Neural cell (in vitro differentiated cells): ENCODE results near the gene TPRX1. TPM values are rescaled to one million over a fixed set of nuclear protein-coding genes. Genes with fewer than 3 reads are reported as not detected.
A peak's percentile ranks its signal among the peaks of the same experiment; 100 is the strongest.

ENCODE experiments used
- H2AFZ ChIP-seq: fragments of 200-600, 300-800 bp; sonication (generic), shearing (Covaris generic); 2 replicates; pipeline ENCODE4 v1.6.0; 2014; ENCODE audit warnings: low read depth, mild to moderate bottlenecking, antibody characterized with exemption, low read length, moderate library complexity
- H3F3A ChIP-seq: fragments of 200-600 bp; shearing (Covaris generic); 2 replicates; pipeline ENCODE4 v1.6.1; 2016; ENCODE audit warnings: mild to moderate bottlenecking, moderate library complexity, mixed read lengths, antibody characterized with exemption, low read length; ENCODE audit not compliant: insufficient read depth, poor library complexity, severe bottlenecking
- H3K27ac ChIP-seq: fragments of 200-600, 300-800 bp; sonication (generic), shearing (Covaris generic); 2 replicates; pipeline ENCODE4 v1.5.1; 2014; ENCODE audit warnings: mild to moderate bottlenecking, low read length, moderate library complexity
- H3K27me3 ChIP-seq: fragments of 300-800, 200-600 bp; sonication (generic), shearing (Covaris generic); 2 replicates; pipeline ENCODE4 v1.6.0; 2014; ENCODE audit warnings: mild to moderate bottlenecking, low read depth, low read length, moderate library complexity; ENCODE audit not compliant: insufficient read depth
- H3K36me3 ChIP-seq: fragments of 300-800, 200-600 bp; sonication (generic), shearing (Covaris generic); 2 replicates; pipeline ENCODE4 v1.5.1; 2014; ENCODE audit warnings: mild to moderate bottlenecking, antibody characterized with exemption, low read length, moderate library complexity; ENCODE audit not compliant: insufficient read depth
- H3K4me2 ChIP-seq: fragments of 300-800, 200-600 bp; sonication (generic), shearing (Covaris generic); 2 replicates; pipeline ENCODE4 v1.6.0; 2014; ENCODE audit warnings: mild to moderate bottlenecking, low read length
- H3K4me3 ChIP-seq: fragments of 300-800, 200-600 bp; sonication (generic), shearing (Covaris generic); 2 replicates; pipeline ENCODE4 v1.5.1; 2014; ENCODE audit warnings: mild to moderate bottlenecking, low read length, moderate library complexity
- H3K79me2 ChIP-seq: fragments of 200-600 bp; shearing (Covaris generic); replicated peaks from 2 replicates; pipeline ENCODE4 v1.6.0; 2014; ENCODE audit warnings: mild to moderate bottlenecking, low read length, moderate library complexity; ENCODE audit not compliant: insufficient read depth
- H3K9ac ChIP-seq: fragments of 300-800, 200-600 bp; sonication (generic), shearing (Covaris generic); 2 replicates; pipeline ENCODE4 v1.6.1; 2016; ENCODE audit warnings: mild to moderate bottlenecking, low read length, mixed read lengths
- H3K9me2 ChIP-seq: fragments of 200-600 bp; shearing (Covaris generic); 2 replicates; pipeline ENCODE4 v1.6.1; 2016; ENCODE audit warnings: mild to moderate bottlenecking, low read length, mixed read lengths; ENCODE audit not compliant: insufficient read depth
- H3K9me3 ChIP-seq: fragments of 200-600, 300-800 bp; sonication (generic), shearing (Covaris generic); 2 replicates; pipeline ENCODE4 v1.6.1; 2016; ENCODE audit warnings: mild to moderate bottlenecking, mixed run types, low read length, moderate library complexity, mixed read lengths
- H4K20me1 ChIP-seq: fragments of 200-600 bp; shearing (Covaris generic); 2 replicates; pipeline ENCODE4 v1.6.1; 2016; ENCODE audit warnings: mild to moderate bottlenecking, mixed run types; ENCODE audit not compliant: insufficient read depth
- CTCF ChIP-seq: fragments of 450-650 bp; IDR thresholded peaks from 2 replicates; pipeline ENCODE4 v1.5.1; 2014; ENCODE audit warnings: antibody characterized with exemption, mild to moderate bottlenecking, moderate library complexity; ENCODE audit not compliant: poor library complexity, severe bottlenecking
- EP300 ChIP-seq: fragments of 450-650 bp; conservative IDR thresholded peaks from 2 replicates; pipeline ENCODE4 v1.6.1; 2014; ENCODE audit warnings: antibody characterized with exemption, mild to moderate bottlenecking, moderate library complexity; ENCODE audit not compliant: poor library complexity, severe bottlenecking
- EZH2 ChIP-seq: fragments of 200-600, 300-800 bp; shearing (Covaris generic), sonication (generic); IDR thresholded peaks from 2 replicates; pipeline ENCODE4 v1.6.1; 2014; ENCODE audit warnings: antibody characterized with exemption, low read length, borderline replicate concordance, mild to moderate bottlenecking; ENCODE audit not compliant: insufficient read depth, poor library complexity, severe bottlenecking
- MXI1 ChIP-seq: fragments of 450-650 bp; conservative IDR thresholded peaks from 2 replicates; pipeline ENCODE4 v1.6.1; 2014; ENCODE audit warnings: antibody characterized with exemption, mild to moderate bottlenecking; ENCODE audit not compliant: poor library complexity, severe bottlenecking
- POLR2AphosphoS5 ChIP-seq: IDR thresholded peaks from 2 replicates; pipeline ENCODE4 v1.6.1; 2012
- RAD21 ChIP-seq: fragments of 450-650 bp; conservative IDR thresholded peaks from 2 replicates; pipeline ENCODE4 v1.6.1; 2014; ENCODE audit warnings: antibody characterized with exemption, mild to moderate bottlenecking, moderate library complexity
- REST ChIP-seq: IDR thresholded peaks from 2 replicates; pipeline ENCODE4 v1.6.1; 2012; ENCODE audit warnings: borderline replicate concordance
- SMC3 ChIP-seq: fragments of 450-650 bp; conservative IDR thresholded peaks from 2 replicates; pipeline ENCODE4 v1.6.1; 2014; ENCODE audit warnings: antibody characterized with exemption, mild to moderate bottlenecking, moderate library complexity; ENCODE audit not compliant: poor library complexity
- TAF1 ChIP-seq: IDR thresholded peaks from 2 replicates; pipeline ENCODE4 v1.6.1; 2012; ENCODE audit warnings: low read depth
- polyA plus RNA-seq: library from polyadenylated mRNA; depleted of rRNA; stranded (reverse); fragments of >200 nt; gene quantifications from 2 replicates; pipeline ENCODE4 v1.2.3, GENCODE V29; 2014

TPRX1 gene
- polyA plus RNA-seq, 1 donor from 2014 or later, result not detected

- Histone ChIP-seq H3K27me3 (no peaks in the 10 kb centered on the region), H3K9ac (peak overlapping the region; percentile 87), H3K36me3 (no peaks in the 10 kb centered on the region), H3K79me2 (peaks cover 14% of the 10 kb centered on the region), H3K9me2 (no peaks in the 10 kb centered on the region), H3K27ac (peak overlapping the region; percentile 81), H3F3A (no peaks in the 10 kb centered on the region), H3K4me2 (peak overlapping the region; percentile 83), H2AFZ (peak overlapping the region; percentile 100), H3K9me3 (no peaks in the 10 kb centered on the region), H4K20me1 (no peaks in the 10 kb centered on the region), H3K4me3 (peak overlapping the region; percentile 97)
- TF ChIP-seq TAF1, result no peak
- TF ChIP-seq SMC3, result no peak
- TF ChIP-seq POLR2AphosphoS5, result no peak
- no peak for TF ChIP-seq EP300
- TF ChIP-seq REST, result no peak
- TF ChIP-seq MXI1, result no peak
- TF ChIP-seq CTCF, result no peak
- no peak for TF ChIP-seq EZH2
- TF ChIP-seq RAD21, result no peak
These were observed 25.4 kb downstream of the TPRX1 start for GRCh38 chr19:47778954-47779351.

- Histone ChIP-seq H3K4me2 (peak within 1 kb of the TSS; percentile 83), H3F3A (no peaks in the 10 kb centered on the region), H3K9me2 (no peaks in the 10 kb centered on the region), H3K9me3 (no peaks in the 10 kb centered on the region), H3K36me3 (no peaks in the 10 kb centered on the region), H3K79me2 (peaks cover 14% of the 10 kb centered on the region), H3K9ac (peak within 1 kb of the TSS; percentile 87), H2AFZ (peak within 1 kb of the TSS; percentile 100), H3K27ac (peak within 1 kb of the TSS; percentile 81), H4K20me1 (no peaks in the 10 kb centered on the region), H3K27me3 (no peaks in the 10 kb centered on the region), H3K4me3 (peak within 1 kb of the TSS; percentile 97)
- TF ChIP-seq REST, result peak; percentile 68
- TF ChIP-seq EP300, result peak; percentile 63
- TF ChIP-seq EZH2, result no peak
- peak; percentile 28 for TF ChIP-seq SMC3
- TF ChIP-seq POLR2AphosphoS5, result peak; percentile 88
- no peak for TF ChIP-seq CTCF
- peak; percentile 68 for TF ChIP-seq MXI1
- TF ChIP-seq TAF1, result peak; percentile 92
- TF ChIP-seq RAD21, result peak; percentile 21
These were observed 26.1 kb downstream of the TPRX1 start, which contains the start of gene SELENOW for GRCh38 chr19:47778049-47778953. Gene SELENOW (plus strand): TSS chr19:47778703. CDS start chr19:47778786, 83 bp downstream.
